ENCODE measurements around the gene CXCR5. TPM values are rescaled to one million over a fixed set of nuclear protein-coding genes. Genes with fewer than 3 reads are reported as not detected.

Gene CXCR5
- total and polyA plus RNA-seq, 10 of the 15 experiments (the other 5 are each of a cell fraction or from before 2014, with no cell fraction given) = 0.03 to 0.63 (median 0.25) TPM

DNA sequence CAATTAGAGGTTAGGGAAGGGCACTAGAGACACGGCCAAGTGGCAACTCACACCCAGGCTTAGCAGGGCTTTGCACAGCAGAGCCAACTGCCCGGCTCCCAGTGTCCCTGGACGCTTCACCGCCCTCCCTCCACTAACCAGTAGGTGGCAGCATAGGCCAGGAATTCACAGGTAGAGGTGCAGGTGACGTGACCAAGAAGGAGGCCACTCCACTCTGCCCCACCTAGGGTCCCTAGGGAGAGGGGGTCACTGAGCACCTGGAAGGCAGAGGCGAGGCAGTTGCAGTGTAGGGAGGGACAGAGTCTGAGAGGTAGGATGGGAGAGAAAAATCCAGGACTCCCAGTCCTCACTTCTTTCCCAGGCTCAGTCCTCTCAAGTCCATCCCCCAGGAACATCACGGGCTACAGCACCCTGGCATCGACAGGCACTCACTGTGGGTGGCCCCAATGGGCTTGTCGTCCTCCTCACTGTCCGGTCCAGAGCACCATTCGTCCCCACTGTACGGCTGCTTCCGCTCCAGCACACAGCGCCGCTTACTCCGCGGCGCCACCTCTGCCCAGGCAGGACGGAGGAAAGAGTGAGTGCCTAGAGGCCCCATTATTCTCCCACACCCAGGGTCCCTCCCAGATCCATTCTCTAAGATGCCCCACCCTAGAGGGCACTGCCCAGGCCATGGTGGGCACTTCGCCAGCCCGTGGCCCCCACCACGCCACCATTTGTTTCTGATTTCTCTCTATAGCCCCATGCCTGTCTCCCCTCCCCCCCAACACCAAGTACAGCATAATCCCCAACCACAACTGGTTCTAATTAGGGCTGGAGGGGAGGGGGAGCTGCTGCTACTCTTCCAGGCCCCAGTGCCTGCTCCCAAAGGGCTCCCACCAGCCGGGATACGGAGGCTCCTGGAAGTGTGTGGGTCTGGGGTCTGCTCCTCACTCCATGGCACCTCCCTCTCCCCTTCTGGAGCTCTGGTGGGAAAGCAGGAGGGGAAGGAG lies 23.7 kb downstream of the CXCR5 start (continued):
- TF ChIP-seq, protein P1, sequence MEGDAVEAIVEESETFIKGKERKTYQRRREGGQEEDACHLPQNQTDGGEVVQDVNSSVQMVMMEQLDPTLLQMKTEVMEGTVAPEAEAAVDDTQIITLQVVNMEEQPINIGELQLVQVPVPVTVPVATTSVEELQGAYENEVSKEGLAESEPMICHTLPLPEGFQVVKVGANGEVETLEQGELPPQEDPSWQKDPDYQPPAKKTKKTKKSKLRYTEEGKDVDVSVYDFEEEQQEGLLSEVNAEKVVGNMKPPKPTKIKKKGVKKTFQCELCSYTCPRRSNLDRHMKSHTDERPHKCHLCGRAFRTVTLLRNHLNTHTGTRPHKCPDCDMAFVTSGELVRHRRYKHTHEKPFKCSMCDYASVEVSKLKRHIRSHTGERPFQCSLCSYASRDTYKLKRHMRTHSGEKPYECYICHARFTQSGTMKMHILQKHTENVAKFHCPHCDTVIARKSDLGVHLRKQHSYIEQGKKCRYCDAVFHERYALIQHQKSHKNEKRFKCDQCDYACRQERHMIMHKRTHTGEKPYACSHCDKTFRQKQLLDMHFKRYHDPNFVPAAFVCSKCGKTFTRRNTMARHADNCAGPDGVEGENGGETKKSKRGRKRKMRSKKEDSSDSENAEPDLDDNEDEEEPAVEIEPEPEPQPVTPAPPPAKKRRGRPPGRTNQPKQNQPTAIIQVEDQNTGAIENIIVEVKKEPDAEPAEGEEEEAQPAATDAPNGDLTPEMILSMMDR (IDR thresholded peaks at IDR 0.05 in 2 of 3, conservative IDR thresholded peaks at IDR 0.05 in 1 of 3; ENCODE audit: control insufficient read depth in 2 of 3, extremely low read depth in 1 of 3, insufficient read depth in 1 of 3, low read depth in 3 of 3, low read length in 3 of 3) = peak; percentile 89 to 99 (median 93); a peak in 5 of 6 replicates

DNA sequence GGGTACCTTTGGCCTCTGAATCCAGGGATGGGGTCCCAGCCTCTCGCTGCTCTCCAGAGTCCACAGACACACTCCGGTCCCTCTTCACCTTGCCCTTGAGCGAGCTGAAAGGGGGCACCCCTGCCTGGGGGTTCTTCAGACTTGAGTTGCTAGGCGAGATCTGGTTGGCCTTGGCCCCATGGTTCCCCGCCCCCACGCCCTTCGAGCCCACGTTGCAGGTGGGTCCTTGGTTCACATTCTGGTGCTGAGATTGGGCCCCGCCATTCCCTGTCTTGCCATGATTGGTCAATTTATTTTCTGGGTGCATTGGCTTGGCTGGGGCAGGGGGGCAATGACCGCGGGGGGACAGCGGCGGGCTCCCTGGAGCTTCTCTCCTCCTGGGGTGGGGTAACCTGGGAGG lies 24.6 kb downstream of the CXCR5 start:
- no peak for DNase-seq (ENCODE audit: low read depth, low spot score)
- FAIRE-seq = no peak
- CTCF ChIA-PET = interaction anchor here (1.0 to 13.2 kb wide), 5 partner anchors 19 to 258 kb away, joined by 3 to 330 read pairs (median 5); partner anchors contain the start of gene BCL9L
- Histone ChIP-seq H2AFZ (ENCODE audit: control insufficient read depth, low read depth, low read length) (no peak overlapping the region), H3K4me1 (ENCODE audit: control insufficient read depth, insufficient read depth, low read length) (peaks cover 19% of the 10 kb centered on the region), H3K9ac (ENCODE audit: control insufficient read depth, insufficient read depth, low read length) (no peak overlapping the region), H3K36me3 (ENCODE audit: control insufficient read depth in 2 of 2, insufficient read depth in 2 of 2, low read length in 1 of 2) (peaks cover 4 to 6% of the 10 kb centered on the region in 2 experiments; a peak in 3 of 4 replicates), H3K9me3 (replicated peaks; ENCODE audit: control insufficient read depth, insufficient read depth, low read length) (no peaks in the 10 kb centered on the region), H3K27ac (ENCODE audit: control insufficient read depth, insufficient read depth) (no peak overlapping the region), H4K20me1 (ENCODE audit: control insufficient read depth, insufficient read depth) (no peaks in the 10 kb centered on the region), H3K4me2 (ENCODE audit: control insufficient read depth, insufficient read depth) (no peak overlapping the region), H3K4me3 (no peak overlapping the region), H3K27me3 (replicated peaks in 1 of 2; ENCODE audit: control insufficient read depth in 2 of 2, insufficient read depth in 2 of 2, low read length in 1 of 2) (no peaks in the 10 kb centered on the region), H3K79me2 (ENCODE audit: control insufficient read depth, insufficient read depth, low read length) (no peaks in the 10 kb centered on the region)
- SMC1A ChIA-PET (ENCODE audit: uncharacterized antibody, unreplicated experiment) = interaction anchor here (10.3 kb wide), 1 partner anchor 20 kb away, joined by 185 read pairs; the partner anchor contains the start of gene BCL9L
- no peak for ATAC-seq
- intact Hi-C loops (cut with micrococcal nuclease; ENCODE audit: unreplicated experiment) = no loop called here
- in situ Hi-C loops (cut with MboI) = loop anchor here (5.0 kb wide), 1 partner anchor 49 kb away; the partner anchor contains the start of gene UPK2
- WGBS (ENCODE audit: insufficient coverage, insufficient replicate concordance, low lambda C conversion rate, missing lambda C conversion rate) = 71% methylated on average over 13 of the region's 13 CpGs
- POLR2A ChIA-PET = interaction anchor here (1.1 to 9.3 kb wide), 2 partner anchors 17 to 20 kb away, joined by 3 to 105 read pairs; partner anchors contain the start of gene BCL9L
- BruUV-seq (replicated peaks) = no TSS peak
- RAD21 ChIA-PET (ENCODE audit: unreplicated experiment) = interaction anchor here (0.6 to 9.9 kb wide), 4 partner anchors 13 to 52 kb away, joined by 3 to 169 read pairs (median 4); partner anchors contain the start of genes BCL9L and UPK2
- no peak for TF ChIP-seq FOXM1 (IDR thresholded peaks at IDR 0.05; ENCODE audit: low read depth, low read length)
- TF ChIP-seq ZNF24 (IDR thresholded peaks at IDR 0.05) = no peak
- TF ChIP-seq, protein P2, sequence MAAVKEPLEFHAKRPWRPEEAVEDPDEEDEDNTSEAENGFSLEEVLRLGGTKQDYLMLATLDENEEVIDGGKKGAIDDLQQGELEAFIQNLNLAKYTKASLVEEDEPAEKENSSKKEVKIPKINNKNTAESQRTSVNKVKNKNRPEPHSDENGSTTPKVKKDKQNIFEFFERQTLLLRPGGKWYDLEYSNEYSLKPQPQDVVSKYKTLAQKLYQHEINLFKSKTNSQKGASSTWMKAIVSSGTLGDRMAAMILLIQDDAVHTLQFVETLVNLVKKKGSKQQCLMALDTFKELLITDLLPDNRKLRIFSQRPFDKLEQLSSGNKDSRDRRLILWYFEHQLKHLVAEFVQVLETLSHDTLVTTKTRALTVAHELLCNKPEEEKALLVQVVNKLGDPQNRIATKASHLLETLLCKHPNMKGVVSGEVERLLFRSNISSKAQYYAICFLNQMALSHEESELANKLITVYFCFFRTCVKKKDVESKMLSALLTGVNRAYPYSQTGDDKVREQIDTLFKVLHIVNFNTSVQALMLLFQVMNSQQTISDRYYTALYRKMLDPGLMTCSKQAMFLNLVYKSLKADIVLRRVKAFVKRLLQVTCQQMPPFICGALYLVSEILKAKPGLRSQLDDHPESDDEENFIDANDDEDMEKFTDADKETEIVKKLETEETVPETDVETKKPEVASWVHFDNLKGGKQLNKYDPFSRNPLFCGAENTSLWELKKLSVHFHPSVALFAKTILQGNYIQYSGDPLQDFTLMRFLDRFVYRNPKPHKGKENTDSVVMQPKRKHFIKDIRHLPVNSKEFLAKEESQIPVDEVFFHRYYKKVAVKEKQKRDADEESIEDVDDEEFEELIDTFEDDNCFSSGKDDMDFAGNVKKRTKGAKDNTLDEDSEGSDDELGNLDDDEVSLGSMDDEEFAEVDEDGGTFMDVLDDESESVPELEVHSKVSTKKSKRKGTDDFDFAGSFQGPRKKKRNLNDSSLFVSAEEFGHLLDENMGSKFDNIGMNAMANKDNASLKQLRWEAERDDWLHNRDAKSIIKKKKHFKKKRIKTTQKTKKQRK (IDR thresholded peaks at IDR 0.05; ENCODE audit: low read depth, low read length) = no peak
- TF ChIP-seq, protein P3, sequence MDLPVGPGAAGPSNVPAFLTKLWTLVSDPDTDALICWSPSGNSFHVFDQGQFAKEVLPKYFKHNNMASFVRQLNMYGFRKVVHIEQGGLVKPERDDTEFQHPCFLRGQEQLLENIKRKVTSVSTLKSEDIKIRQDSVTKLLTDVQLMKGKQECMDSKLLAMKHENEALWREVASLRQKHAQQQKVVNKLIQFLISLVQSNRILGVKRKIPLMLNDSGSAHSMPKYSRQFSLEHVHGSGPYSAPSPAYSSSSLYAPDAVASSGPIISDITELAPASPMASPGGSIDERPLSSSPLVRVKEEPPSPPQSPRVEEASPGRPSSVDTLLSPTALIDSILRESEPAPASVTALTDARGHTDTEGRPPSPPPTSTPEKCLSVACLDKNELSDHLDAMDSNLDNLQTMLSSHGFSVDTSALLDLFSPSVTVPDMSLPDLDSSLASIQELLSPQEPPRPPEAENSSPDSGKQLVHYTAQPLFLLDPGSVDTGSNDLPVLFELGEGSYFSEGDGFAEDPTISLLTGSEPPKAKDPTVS (IDR thresholded peaks at IDR 0.05; ENCODE audit: low read depth, low read length) = no peak
- TF ChIP-seq IKZF2 (IDR thresholded peaks at IDR 0.05) = no peak
- no peak for TF ChIP-seq EZH2 (IDR thresholded peaks at IDR 0.05; ENCODE audit: borderline replicate concordance, control insufficient read depth, low read depth, low read length)
- TF ChIP-seq, protein P4, sequence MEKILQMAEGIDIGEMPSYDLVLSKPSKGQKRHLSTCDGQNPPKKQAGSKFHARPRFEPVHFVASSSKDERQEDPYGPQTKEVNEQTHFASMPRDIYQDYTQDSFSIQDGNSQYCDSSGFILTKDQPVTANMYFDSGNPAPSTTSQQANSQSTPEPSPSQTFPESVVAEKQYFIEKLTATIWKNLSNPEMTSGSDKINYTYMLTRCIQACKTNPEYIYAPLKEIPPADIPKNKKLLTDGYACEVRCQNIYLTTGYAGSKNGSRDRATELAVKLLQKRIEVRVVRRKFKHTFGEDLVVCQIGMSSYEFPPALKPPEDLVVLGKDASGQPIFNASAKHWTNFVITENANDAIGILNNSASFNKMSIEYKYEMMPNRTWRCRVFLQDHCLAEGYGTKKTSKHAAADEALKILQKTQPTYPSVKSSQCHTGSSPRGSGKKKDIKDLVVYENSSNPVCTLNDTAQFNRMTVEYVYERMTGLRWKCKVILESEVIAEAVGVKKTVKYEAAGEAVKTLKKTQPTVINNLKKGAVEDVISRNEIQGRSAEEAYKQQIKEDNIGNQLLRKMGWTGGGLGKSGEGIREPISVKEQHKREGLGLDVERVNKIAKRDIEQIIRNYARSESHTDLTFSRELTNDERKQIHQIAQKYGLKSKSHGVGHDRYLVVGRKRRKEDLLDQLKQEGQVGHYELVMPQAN (conservative IDR thresholded peaks at IDR 0.05) = no peak
